ENCODE results near the gene ANKFN1.

DNA sequence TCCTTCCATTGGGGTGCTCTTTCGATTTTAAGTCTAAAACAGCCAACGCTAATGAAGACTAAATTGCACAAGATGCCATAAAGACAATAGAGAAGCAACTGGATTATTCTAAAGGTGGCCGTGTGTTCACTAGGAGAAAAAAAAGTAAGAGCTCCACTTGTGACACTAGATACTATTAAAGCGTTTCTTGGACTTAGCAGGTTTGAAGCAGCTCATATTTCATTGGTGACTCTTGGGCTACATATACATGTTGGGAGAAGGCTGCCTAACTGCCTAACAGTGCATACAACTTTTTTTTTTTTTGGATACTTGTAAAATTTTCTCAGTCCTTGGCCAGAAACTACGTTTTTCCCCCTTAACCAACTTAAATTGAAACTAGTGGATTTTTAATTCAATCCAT lies 328.4 kb downstream of the ANKFN1 start:
- TF ChIP-seq, protein P1, sequence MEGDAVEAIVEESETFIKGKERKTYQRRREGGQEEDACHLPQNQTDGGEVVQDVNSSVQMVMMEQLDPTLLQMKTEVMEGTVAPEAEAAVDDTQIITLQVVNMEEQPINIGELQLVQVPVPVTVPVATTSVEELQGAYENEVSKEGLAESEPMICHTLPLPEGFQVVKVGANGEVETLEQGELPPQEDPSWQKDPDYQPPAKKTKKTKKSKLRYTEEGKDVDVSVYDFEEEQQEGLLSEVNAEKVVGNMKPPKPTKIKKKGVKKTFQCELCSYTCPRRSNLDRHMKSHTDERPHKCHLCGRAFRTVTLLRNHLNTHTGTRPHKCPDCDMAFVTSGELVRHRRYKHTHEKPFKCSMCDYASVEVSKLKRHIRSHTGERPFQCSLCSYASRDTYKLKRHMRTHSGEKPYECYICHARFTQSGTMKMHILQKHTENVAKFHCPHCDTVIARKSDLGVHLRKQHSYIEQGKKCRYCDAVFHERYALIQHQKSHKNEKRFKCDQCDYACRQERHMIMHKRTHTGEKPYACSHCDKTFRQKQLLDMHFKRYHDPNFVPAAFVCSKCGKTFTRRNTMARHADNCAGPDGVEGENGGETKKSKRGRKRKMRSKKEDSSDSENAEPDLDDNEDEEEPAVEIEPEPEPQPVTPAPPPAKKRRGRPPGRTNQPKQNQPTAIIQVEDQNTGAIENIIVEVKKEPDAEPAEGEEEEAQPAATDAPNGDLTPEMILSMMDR (IDR thresholded peaks at IDR 0.05): no peak
- TF ChIP-seq POLR2A (IDR thresholded peaks at IDR 0.05) (no peak), POLR2AphosphoS5 (IDR thresholded peaks at IDR 0.05) (no peak)
